Pancreas (tissue), 10 donors: ENCODE data around the gene LHFPL3. TPM values are rescaled to one million over a fixed set of nuclear protein-coding genes. Genes with fewer than 3 reads are reported as not detected.

Experiments
- ATAC-seq, 4 donors: fragments of 200-7000 bp; cut with Tn5 transposase; one replicate each; pipeline versions ENCODE4 v1.8.0 to v1.9.1; 2020; ENCODE audit warnings: mild to moderate bottlenecking in 4 of 4, moderate library complexity in 4 of 4
- DNase-seq, 6 donors: peaks; one replicate each; pipeline ENCODE4 v3.0.0-alpha.2; 2020
- FAIRE-seq: peaks from 2 replicates; lab custom pipeline; 2012; peaks lifted over from hg19 to GRCh38; lab: Jason Lieb, UNC
- H3K27ac ChIP-seq, 4 donors: fragments of 200-600 bp; sonication (generic); 1 replicate in 3 of 4; 2 replicates in 1 of 4; pipeline versions ENCODE4 v1.5.0 to v1.8.0; 2020
- H3K27me3 ChIP-seq, 4 donors: fragments of 200-600 bp; one replicate each; pipeline ENCODE4 v1.8.0; 2021
- H3K36me3 ChIP-seq, 3 donors: fragments of 200-600 bp; sonication (generic) in 1 of 3; one replicate each; pipeline versions ENCODE4 v1.5.0 to v1.8.0; 2020 to 2021
- H3K4me1 ChIP-seq, 3 donors: fragments of 200-600 bp; one replicate each; pipeline ENCODE4 v1.8.0; 2021
- H3K4me3 ChIP-seq, 4 donors: fragments of 200-600 bp; sonication (generic) in 2 of 4; one replicate each; pipeline versions ENCODE4 v1.5.0 to v1.8.0; 2020 to 2021
- H3K9me3 ChIP-seq, 4 donors: fragments of 200-600 bp; one replicate each; pipeline ENCODE4 v1.8.0; 2021
- CTCF ChIP-seq, 4 donors: fragments of 200-600 bp; sonication (generic) in 3 of 4; IDR thresholded peaks; one replicate each; pipeline versions ENCODE4 v1.5.0 to v1.8.0; 2021; ENCODE audit warnings: antibody characterized with exemption in 4 of 4
- WGBS, 2 donors: extraction: QIAGEN DNeasy Blood & Tissue Kit; methylation state at CpG; one replicate each; pipeline ENCODE4 v1.1.7; 2013; 5-methylcytosine and 5-hydroxymethylcytosine counted together
- intact Hi-C, 3 donors: fragments of 100-400 bp; cut with DNase I; formaldehyde crosslinking; loops; one replicate each; pipeline versions ENCODE4 v1.11.1 to v1.14.2; 2022
- polyA plus RNA-seq, 2 donors: library from polyadenylated mRNA; stranded (reverse); fragments of 200-250 nt; gene quantifications; one replicate each; pipeline ENCODE4 v1.2.3, GENCODE V29; 2013
- total RNA-seq, 6 donors: library from RNA; stranded (reverse); fragmentation: NEBNext Ultra II Directional in 4 of 6; extraction: Animal tissue kit (Norgen Biotek cat#: 25700) in 4 of 6; gene quantifications; one replicate each; pipeline versions ENCODE4 v1.2.1 to v1.2.4, GENCODE V29; 2021 to 2023
- donor health status: healthy with polysubstance abuse.
- donor health status: DM: no; HTN: no; CAD: no; lungs with moderate emphysema.
- donor health status: DM: no; HTN: no; CAD: no.
- donor health status: control.
- donor health status: control.
- donor health status: Bipolar disorder and iron deficiency.
- donor health status: DM: yes; HTN: yes; CAD: no.
- donor health status: DM: no; HTN: no; CAD: no.
- donor health status: DM: no; HTN: no; CAD: no.
- donor health status: DM: yes; HTN: yes; CAD: no.

The LHFPL3 gene
- total and polyA plus RNA-seq, 8 donors = not detected

- no peak for TF ChIP-seq CTCF (IDR thresholded peaks at IDR 0.05)
Measured at GRCh38 chr7:104900525-104901239, 572.3 kb downstream of the LHFPL3 start.

GRCh38 chr7:104901240-104901619, 572.8 kb downstream of the LHFPL3 start:
- ATAC-seq = no peak
- TF ChIP-seq CTCF (IDR thresholded peaks at IDR 0.05) = no peak
- Histone ChIP-seq H3K27ac (peak overlapping the region in 1 of 4 donors; percentile 5), H3K4me1 (no peaks in the 10 kb centered on the region), H3K27me3 (no peaks in the 10 kb centered on the region), H3K9me3 (no peaks in the 10 kb centered on the region), H3K4me3 (no peak overlapping the region), H3K36me3 (no peaks in the 10 kb centered on the region)
- no peak for FAIRE-seq
- WGBS, 2 donors = 88 to 99% methylated on average over 3 of the region's 3 CpGs
- intact Hi-C loops = no loop called here
- no peak for DNase-seq

More at GRCh38 chr7:104900525-104901239, 572.3 kb downstream of the LHFPL3 start:
- 47 to 58% methylated on average over 6 of the region's 6 CpGs for WGBS, 2 donors
- intact Hi-C loops = no loop called here
- H3K4me1 ChIP-seq = no peaks in the 10 kb centered on the region
- H3K9me3 ChIP-seq = no peaks in the 10 kb centered on the region
- FAIRE-seq = no peak
- no peak overlapping the region for H3K4me3 ChIP-seq
- no peaks in the 10 kb centered on the region for H3K27me3 ChIP-seq
- ATAC-seq = peak in 2 of 4 donors; percentile 72 to 78
- DNase-seq = no peak
- no peaks in the 10 kb centered on the region for H3K36me3 ChIP-seq
- H3K27ac ChIP-seq = peak overlapping the region in 2 of 4 donors; percentile 20 to 39

GRCh38 chr7:104902183-104902582, 573.8 kb downstream of the LHFPL3 start:
- DNase-seq = no peak
- Histone ChIP-seq H3K4me3 (no peak overlapping the region), H3K27me3 (no peaks in the 10 kb centered on the region), H3K9me3 (no peaks in the 10 kb centered on the region), H3K36me3 (no peaks in the 10 kb centered on the region), H3K27ac (no peak overlapping the region), H3K4me1 (no peaks in the 10 kb centered on the region)
- 76 to 92% methylated on average over 6 of the region's 6 CpGs for WGBS, 2 donors
- intact Hi-C loops = no loop called here
- ATAC-seq = no peak
- no peak for FAIRE-seq
- TF ChIP-seq CTCF (IDR thresholded peaks at IDR 0.05) = no peak

GRCh38 chr7:104903044-104903443, 574.6 kb downstream of the LHFPL3 start:
- intact Hi-C loops = no loop called here
- FAIRE-seq (no peak), DNase-seq (no peak), ATAC-seq (no peak)
- H3K36me3 ChIP-seq = no peaks in the 10 kb centered on the region
- H3K27me3 ChIP-seq = no peaks in the 10 kb centered on the region
- no peak overlapping the region for H3K4me3 ChIP-seq
- H3K27ac ChIP-seq = no peak overlapping the region
- no peaks in the 10 kb centered on the region for H3K9me3 ChIP-seq
- WGBS, 2 donors = 92 to 94% methylated on average over 2 of the region's 2 CpGs
- TF ChIP-seq CTCF (IDR thresholded peaks at IDR 0.05) = no peak
- no peaks in the 10 kb centered on the region for H3K4me1 ChIP-seq

- ATAC-seq = no peak
- no peak for DNase-seq
- FAIRE-seq = no peak
- 70% methylated on average over 4 of the region's 4 CpGs for WGBS, 2 donors
- TF ChIP-seq CTCF (IDR thresholded peaks at IDR 0.05) = no peak
- Histone ChIP-seq H3K4me3 (no peak overlapping the region), H3K27me3 (no peaks in the 10 kb centered on the region), H3K9me3 (no peaks in the 10 kb centered on the region), H3K4me1 (no peaks in the 10 kb centered on the region), H3K36me3 (no peaks in the 10 kb centered on the region), H3K27ac (no peak overlapping the region)
- intact Hi-C loops = no loop called here
Measured at GRCh38 chr7:104903846-104904245, 575.4 kb downstream of the LHFPL3 start.
